A549 treated with Hydrocortisone at 1 μM for 4 hours (cell line): Measurements from ENCODE around the gene MSL2. TPM values are rescaled to one million over a fixed set of nuclear protein-coding genes. Genes with fewer than 3 reads are reported as not detected.

ENCODE experiments used
- total RNA-seq: library from RNA; stranded (reverse); fragments of 200-300 nt; extraction: Qiagen RNA extraction; gene quantifications from 5 replicates; pipeline ENCODE4 v1.2.3, GENCODE V29; 2022

Gene MSL2
- 6.0 to 8.1 TPM (median 6.4 TPM) in 5 replicates for total RNA-seq

GRCh38 chr3:136196064-136196400, at the start of gene MSL2:
MSL2 (minus strand) TSS chr3:136196335; CDS start chr3:136195113, 1,222 bp downstream.

Other genes with a start within 250 kb of the MSL2 start
- 1.5 to 3.0 TPM (median 1.7 TPM) in 5 replicates for gene PPP2R3A, start 230.6 kb downstream of the MSL2 start, total RNA-seq
- gene PCCB, start 54.0 kb upstream of the MSL2 start, total RNA-seq, result 27.7 to 29.8 TPM (median 28.8 TPM) in 5 replicates